Skeletal muscle tissue (tissue), 4 donors: ENCODE results near the gene GRIK3. TPM values are rescaled to one million over a fixed set of nuclear protein-coding genes. Genes with fewer than 3 reads are reported as not detected.

Experiments
- H3K27ac ChIP-seq: one replicate; pipeline ENCODE4 v1.7.0; 2013; ENCODE audit warnings: mild to moderate bottlenecking, low read depth, low read length, inconsistent platforms
- H3K27me3 ChIP-seq, 3 donors: one replicate each; pipeline ENCODE4 v1.7.0; 2013; ENCODE audit warnings: low read length in 3 of 3; ENCODE audit not compliant: control insufficient read depth in 3 of 3, insufficient read depth in 3 of 3
- H3K36me3 ChIP-seq, 3 donors: one replicate each; pipeline ENCODE4 v1.7.0; 2013; ENCODE audit warnings: low read length in 3 of 3; ENCODE audit not compliant: control insufficient read depth in 3 of 3, insufficient read depth in 3 of 3
- H3K4me1 ChIP-seq, 3 donors: one replicate each; pipeline ENCODE4 v1.7.0; 2013; ENCODE audit warnings: low read length in 3 of 3, mild to moderate bottlenecking in 3 of 3; ENCODE audit not compliant: control insufficient read depth in 3 of 3, insufficient read depth in 3 of 3
- H3K4me3 ChIP-seq, 3 donors: one replicate each; pipeline ENCODE4 v1.7.0; 2013; ENCODE audit warnings: low read length in 3 of 3
- H3K9ac ChIP-seq, 3 donors: one replicate each; pipeline ENCODE4 v1.7.0; 2013; ENCODE audit warnings: low read length in 3 of 3, mild to moderate bottlenecking in 3 of 3, moderate library complexity in 2 of 3, low read depth in 1 of 3
- H3K9me3 ChIP-seq, 3 donors: one replicate each; pipeline ENCODE4 v1.7.0; 2013; ENCODE audit warnings: low read length in 3 of 3; ENCODE audit not compliant: control insufficient read depth in 3 of 3
- total RNA-seq: library from RNA; depleted of rRNA; stranded (reverse); fragments of >200 nt; gene quantifications from one replicate; pipeline ENCODE4 v1.2.3, GENCODE V29; 2014
- donor health status: Osteomylitis.

Gene GRIK3
- total RNA-seq, 1 donor from 2014 or later = 0.52 TPM

GRCh38 chr1:36751525-36751924, 282.8 kb downstream of the GRIK3 start:
- peaks cover 3 to 10% (median 4%) of the 10 kb centered on the region in 3 donors for H3K27me3 ChIP-seq
- H3K36me3 ChIP-seq = no peaks in the 10 kb centered on the region
- H3K9me3 ChIP-seq = no peaks in the 10 kb centered on the region
- H3K4me3 ChIP-seq = no peak overlapping the region
- H3K4me1 ChIP-seq = no peaks in the 10 kb centered on the region
- H3K9ac ChIP-seq = no peak overlapping the region
- no peak overlapping the region for H3K27ac ChIP-seq

- no peak overlapping the region for H3K4me3 ChIP-seq
- H3K4me1 ChIP-seq = no peaks in the 10 kb centered on the region
- H3K27ac ChIP-seq = no peak overlapping the region
- peaks cover 3 to 13% (median 4%) of the 10 kb centered on the region in 3 donors for H3K27me3 ChIP-seq
- no peak overlapping the region for H3K9ac ChIP-seq
- H3K36me3 ChIP-seq = no peaks in the 10 kb centered on the region
- no peaks in the 10 kb centered on the region for H3K9me3 ChIP-seq
Measured at GRCh38 chr1:36748466-36748865, 285.8 kb downstream of the GRIK3 start.
